Neural progenitor cell (in vitro differentiated cells): ENCODE data around the gene PTPRC.

Source experiments
- EZH2 ChIP-seq: fragments of 200-600 bp; sonication (generic); IDR thresholded peaks from 2 replicates; pipeline ENCODE4 v1.6.1; 2017; ENCODE audit warnings: antibody characterized with exemption, mild to moderate bottlenecking, moderate library complexity
- EZH2phosphoT487 ChIP-seq: fragments of 200-600 bp; sonication (generic); IDR thresholded peaks from 2 replicates; pipeline ENCODE4 v1.6.1; 2017; ENCODE audit warnings: antibody characterized with exemption
- TF ChIP-seq, protein P1 (sequence below): fragments of 200-600 bp; sonication (generic); IDR thresholded peaks from 2 replicates; pipeline ENCODE4 v1.5.1; 2017; ENCODE audit warnings: antibody characterized with exemption, mild to moderate bottlenecking

DNA sequence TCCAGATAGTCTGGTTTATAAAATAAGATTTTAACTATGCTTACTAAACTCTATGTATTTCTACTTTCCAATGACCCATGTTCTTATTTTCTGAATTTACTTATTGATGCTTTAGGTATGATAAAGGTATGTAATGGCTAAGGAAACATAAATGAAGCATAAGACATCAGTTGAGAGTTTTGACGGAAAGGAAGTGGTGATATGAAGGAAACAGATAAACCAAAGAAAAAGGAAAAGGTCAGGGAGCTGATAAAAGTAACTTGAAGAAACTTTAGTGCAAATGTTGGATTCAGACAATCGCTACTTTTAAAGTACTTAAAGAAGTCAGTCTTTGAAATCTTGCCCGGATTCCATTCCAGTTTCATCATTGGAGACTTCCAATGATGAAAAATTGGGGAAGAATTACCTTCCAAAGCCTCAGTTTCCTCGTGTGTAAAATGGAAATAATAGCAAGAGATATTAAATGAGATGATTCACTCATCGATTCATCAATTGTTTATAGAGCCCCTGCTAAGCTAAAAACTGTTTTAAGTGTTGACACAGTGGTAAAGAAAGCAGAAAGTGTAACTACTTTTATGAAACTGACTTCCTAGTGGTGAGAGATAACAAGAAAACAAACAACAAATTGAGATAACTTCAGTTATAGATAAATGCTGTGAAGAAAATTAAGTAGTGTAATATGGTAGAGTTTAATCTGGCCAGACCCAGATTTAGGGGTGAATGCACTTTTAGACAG lies 10.6 kb downstream of the PTPRC start:
- no peak for TF ChIP-seq EZH2phosphoT487
- TF ChIP-seq, protein P1, sequence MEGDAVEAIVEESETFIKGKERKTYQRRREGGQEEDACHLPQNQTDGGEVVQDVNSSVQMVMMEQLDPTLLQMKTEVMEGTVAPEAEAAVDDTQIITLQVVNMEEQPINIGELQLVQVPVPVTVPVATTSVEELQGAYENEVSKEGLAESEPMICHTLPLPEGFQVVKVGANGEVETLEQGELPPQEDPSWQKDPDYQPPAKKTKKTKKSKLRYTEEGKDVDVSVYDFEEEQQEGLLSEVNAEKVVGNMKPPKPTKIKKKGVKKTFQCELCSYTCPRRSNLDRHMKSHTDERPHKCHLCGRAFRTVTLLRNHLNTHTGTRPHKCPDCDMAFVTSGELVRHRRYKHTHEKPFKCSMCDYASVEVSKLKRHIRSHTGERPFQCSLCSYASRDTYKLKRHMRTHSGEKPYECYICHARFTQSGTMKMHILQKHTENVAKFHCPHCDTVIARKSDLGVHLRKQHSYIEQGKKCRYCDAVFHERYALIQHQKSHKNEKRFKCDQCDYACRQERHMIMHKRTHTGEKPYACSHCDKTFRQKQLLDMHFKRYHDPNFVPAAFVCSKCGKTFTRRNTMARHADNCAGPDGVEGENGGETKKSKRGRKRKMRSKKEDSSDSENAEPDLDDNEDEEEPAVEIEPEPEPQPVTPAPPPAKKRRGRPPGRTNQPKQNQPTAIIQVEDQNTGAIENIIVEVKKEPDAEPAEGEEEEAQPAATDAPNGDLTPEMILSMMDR = no peak
- TF ChIP-seq EZH2 = no peak
